Gastroesophageal sphincter (tissue), 3 donors: ENCODE data around the gene MOV10L1.

Experiments
- EP300 ChIP-seq: sonication (generic); formaldehyde crosslinking; IDR thresholded peaks from one replicate; pipeline ENCODE4 v1.6.1; 2017; ENCODE audit warnings: antibody characterized with exemption, mild to moderate bottlenecking
- POLR2A ChIP-seq, 2 donors: fragments of 450-650 bp; IDR thresholded peaks; one replicate each; pipeline ENCODE4 v1.6.1; 2017; ENCODE audit warnings: antibody characterized with exemption in 2 of 2, mild to moderate bottlenecking in 2 of 2, moderate library complexity in 1 of 2
- POLR2AphosphoS5 ChIP-seq: sonication (generic); formaldehyde crosslinking; IDR thresholded peaks from one replicate; pipeline ENCODE4 v1.6.1; 2017; ENCODE audit warnings: antibody characterized with exemption
- TF ChIP-seq, protein P1 (sequence below), 4 experiments: fragments of 200-600 bp in 2 of 4; fragments of 450-650 bp in 2 of 4; sonication (generic) in 1 of 4; IDR thresholded peaks; one replicate each; pipeline ENCODE4 v1.5.1; 2017 to 2019; ENCODE audit warnings: antibody characterized with exemption in 4 of 4, mild to moderate bottlenecking in 2 of 4, moderate library complexity in 2 of 4

DNA sequence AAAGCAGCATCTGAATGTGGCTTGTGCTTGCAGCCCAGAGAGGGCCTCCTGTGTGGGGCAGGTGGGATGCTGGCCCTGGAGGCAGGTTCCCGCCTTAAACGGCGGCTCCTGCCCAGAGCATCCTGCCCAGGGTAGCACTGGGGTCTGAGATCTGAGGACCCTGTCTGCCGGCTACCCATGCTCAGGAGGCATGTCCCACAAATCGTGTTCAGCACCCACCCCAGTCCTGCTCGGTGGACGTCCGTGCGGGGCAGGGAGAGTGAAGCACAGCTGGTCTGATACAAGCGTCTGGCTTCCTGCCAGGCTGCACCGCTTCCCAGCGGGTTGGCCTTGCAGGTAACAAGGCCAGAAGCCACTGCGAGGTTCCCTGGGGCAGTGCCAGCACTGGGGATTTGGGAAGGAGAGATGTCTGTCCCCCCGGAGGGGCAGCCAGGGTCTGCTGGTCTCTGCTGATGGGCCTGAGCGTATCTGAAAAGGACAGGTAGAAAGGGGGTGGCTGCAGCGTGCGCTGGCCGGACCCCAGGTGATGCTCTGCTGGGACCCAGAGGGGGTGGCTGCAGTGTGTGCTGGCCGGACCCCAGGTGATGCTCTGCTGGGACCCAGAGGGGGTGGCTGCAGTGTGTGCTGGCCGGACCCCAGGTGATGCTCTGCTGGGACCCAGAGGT lies 99.5 kb downstream of the MOV10L1 start:
- TF ChIP-seq POLR2A (IDR thresholded peaks at IDR 0.05) (no peak), EP300 (no peak), POLR2AphosphoS5 (no peak)
- TF ChIP-seq, protein P1, sequence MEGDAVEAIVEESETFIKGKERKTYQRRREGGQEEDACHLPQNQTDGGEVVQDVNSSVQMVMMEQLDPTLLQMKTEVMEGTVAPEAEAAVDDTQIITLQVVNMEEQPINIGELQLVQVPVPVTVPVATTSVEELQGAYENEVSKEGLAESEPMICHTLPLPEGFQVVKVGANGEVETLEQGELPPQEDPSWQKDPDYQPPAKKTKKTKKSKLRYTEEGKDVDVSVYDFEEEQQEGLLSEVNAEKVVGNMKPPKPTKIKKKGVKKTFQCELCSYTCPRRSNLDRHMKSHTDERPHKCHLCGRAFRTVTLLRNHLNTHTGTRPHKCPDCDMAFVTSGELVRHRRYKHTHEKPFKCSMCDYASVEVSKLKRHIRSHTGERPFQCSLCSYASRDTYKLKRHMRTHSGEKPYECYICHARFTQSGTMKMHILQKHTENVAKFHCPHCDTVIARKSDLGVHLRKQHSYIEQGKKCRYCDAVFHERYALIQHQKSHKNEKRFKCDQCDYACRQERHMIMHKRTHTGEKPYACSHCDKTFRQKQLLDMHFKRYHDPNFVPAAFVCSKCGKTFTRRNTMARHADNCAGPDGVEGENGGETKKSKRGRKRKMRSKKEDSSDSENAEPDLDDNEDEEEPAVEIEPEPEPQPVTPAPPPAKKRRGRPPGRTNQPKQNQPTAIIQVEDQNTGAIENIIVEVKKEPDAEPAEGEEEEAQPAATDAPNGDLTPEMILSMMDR (IDR thresholded peaks at IDR 0.05): no peak
